AG04449 (cell line): ENCODE results near the gene SLC24A4.

Experiments
- CTCF ChIA-PET: fragments of 350-600 bp; formaldehyde crosslinking; extraction: SDS; loops from one replicate; lab custom pipeline; 2021; ENCODE audit warnings: antibody characterized with exemption; lab: Yijun Ruan, JAX
- POLR2A ChIA-PET: fragments of 400-600, 350-600 bp; formaldehyde crosslinking; extraction: SDS; loops from one replicate; lab custom pipeline; 2020; ENCODE audit warnings: antibody characterized with exemption, inconsistent platforms; lab: Yijun Ruan, JAX
- DNase-seq: peaks from one replicate; pipeline ENCODE4 v3.0.0-alpha.2; 2010; ENCODE audit warnings: low read depth, low spot score
- H3K4me3 ChIP-seq: 2 replicates; pipeline ENCODE4 v1.5.1; 2011; ENCODE audit warnings: low read depth, mild to moderate bottlenecking, control low read depth, low read length
- CTCF ChIP-seq: IDR thresholded peaks from one replicate; pipeline ENCODE4 v1.5.1; 2011; ENCODE audit warnings: mild to moderate bottlenecking, moderate library complexity, low read length, control low read depth, inconsistent platforms; ENCODE audit not compliant: insufficient read depth; ENCODE audit errors: missing control alignments

The SLC24A4 gene

GRCh38 chr14:92462568-92462967 is 139.6 kb downstream of the SLC24A4 start:
- POLR2A ChIA-PET, result no interaction called here

GRCh38 chr14:92463141-92463540 is 140.2 kb downstream of the SLC24A4 start:
- DNase-seq, result no peak
- no peak for TF ChIP-seq CTCF
- no peak overlapping the region for H3K4me3 ChIP-seq
- POLR2A ChIA-PET, result no interaction called here
- CTCF ChIA-PET, result interaction anchor here (0.9 kb wide), 1 partner anchor 327 kb away, joined by 3 read pairs; no protein-coding TSS in a partner anchor

More at GRCh38 chr14:92462568-92462967, 139.6 kb downstream of the SLC24A4 start:
- TF ChIP-seq CTCF, result no peak
- no peak overlapping the region for H3K4me3 ChIP-seq
- DNase-seq, result no peak
- CTCF ChIA-PET, result interaction anchor here (1.5 to 6.3 kb wide), 3 partner anchors 9 to 224 kb away, joined by 3 to 39 read pairs (median 11); no protein-coding TSS in a partner anchor

- ChIA-PET CTCF (interaction anchor here (1.3 kb wide), 1 partner anchor 223 kb away, joined by 5 read pairs; no protein-coding TSS in a partner anchor), POLR2A (no interaction called here)
- TF ChIP-seq CTCF, result no peak
- DNase-seq, result no peak
- H3K4me3 ChIP-seq, result no peak overlapping the region
Measured at GRCh38 chr14:92464156-92464555, 141.2 kb downstream of the SLC24A4 start.

- ChIA-PET POLR2A (no interaction called here), CTCF (interaction anchor here (1.3 kb wide), 1 partner anchor 222 kb away, joined by 5 read pairs; no protein-coding TSS in a partner anchor)
- DNase-seq, result no peak
- TF ChIP-seq CTCF, result no peak
- no peak overlapping the region for H3K4me3 ChIP-seq
Measured at GRCh38 chr14:92464716-92465115, 141.8 kb downstream of the SLC24A4 start.

- ChIA-PET POLR2A (no interaction called here), CTCF (interaction anchor here (1.3 to 1.6 kb wide), 2 partner anchors 8 to 221 kb away, joined by 5 to 7 read pairs; no protein-coding TSS in a partner anchor)
- no peak overlapping the region for H3K4me3 ChIP-seq
- TF ChIP-seq CTCF, result no peak
- DNase-seq, result no peak
Measured at GRCh38 chr14:92465353-92466055, 142.5 kb downstream of the SLC24A4 start.

- DNase-seq, result no peak
- CTCF ChIA-PET, result interaction anchor here (0.6 to 1.6 kb wide), 3 partner anchors 9 to 375 kb away, joined by 3 to 7 read pairs (median 3); no protein-coding TSS in a partner anchor
- no peak overlapping the region for H3K4me3 ChIP-seq
- POLR2A ChIA-PET, result no interaction called here
- TF ChIP-seq CTCF, result no peak
Measured at GRCh38 chr14:92466059-92466458, 143.1 kb downstream of the SLC24A4 start.
